ENCODE results near the gene ATXN7. TPM values are rescaled to one million over a fixed set of nuclear protein-coding genes. Genes with fewer than 3 reads are reported as not detected.

ATXN7 gene
- total and polyA plus RNA-seq, 10 of the 15 experiments (the other 5 are each of a cell fraction or from before 2014, with no cell fraction given), result 0.83 to 24.6 (median 8.5) TPM

DNA sequence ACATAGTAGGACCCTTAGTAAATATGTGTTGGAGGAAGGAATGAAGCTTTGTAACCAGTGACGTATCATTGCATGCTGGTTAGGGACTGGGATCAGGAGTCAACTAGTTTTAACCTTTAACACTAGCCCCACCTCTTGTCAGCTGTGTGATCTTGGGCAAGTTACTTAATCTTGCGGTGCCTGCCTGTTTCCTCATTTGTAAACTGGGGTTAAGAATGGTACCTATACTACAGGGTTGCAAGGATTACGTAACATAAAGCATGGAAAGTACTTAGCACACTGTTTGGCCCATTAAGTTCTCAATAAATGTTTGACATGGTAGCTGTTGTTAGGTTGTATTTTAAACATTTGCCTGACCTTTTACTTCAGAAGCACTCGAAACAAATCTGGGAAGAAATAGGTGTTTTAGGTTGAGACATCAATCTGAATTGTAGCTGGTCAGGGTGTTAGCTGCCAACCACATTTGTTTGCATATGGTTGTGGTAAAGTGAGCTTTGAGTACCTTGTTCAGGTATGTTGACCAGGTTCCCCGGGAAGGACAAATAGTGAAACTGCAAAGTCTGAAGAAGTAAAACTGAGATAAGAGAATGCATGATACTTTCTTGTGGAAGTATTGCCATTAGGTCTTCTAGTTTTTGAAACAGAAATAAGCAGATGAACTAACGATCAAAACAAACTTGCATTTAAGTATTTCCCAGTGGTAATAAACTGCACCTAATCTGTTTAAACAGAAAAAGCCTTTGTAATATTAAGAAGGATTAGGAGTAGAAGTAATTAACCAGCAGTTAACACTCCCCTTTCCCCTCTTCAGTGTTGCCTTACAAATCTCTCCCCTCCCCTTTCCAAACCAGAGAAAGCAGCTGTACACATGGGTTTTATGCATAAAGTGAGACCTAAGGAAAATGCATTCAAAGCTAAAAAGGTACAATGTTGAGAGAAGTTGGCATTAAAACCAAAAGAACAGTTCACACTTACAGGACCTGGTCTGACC is 74.3 kb downstream of the ATXN7 start (continued):
- TF ChIP-seq, protein P1, sequence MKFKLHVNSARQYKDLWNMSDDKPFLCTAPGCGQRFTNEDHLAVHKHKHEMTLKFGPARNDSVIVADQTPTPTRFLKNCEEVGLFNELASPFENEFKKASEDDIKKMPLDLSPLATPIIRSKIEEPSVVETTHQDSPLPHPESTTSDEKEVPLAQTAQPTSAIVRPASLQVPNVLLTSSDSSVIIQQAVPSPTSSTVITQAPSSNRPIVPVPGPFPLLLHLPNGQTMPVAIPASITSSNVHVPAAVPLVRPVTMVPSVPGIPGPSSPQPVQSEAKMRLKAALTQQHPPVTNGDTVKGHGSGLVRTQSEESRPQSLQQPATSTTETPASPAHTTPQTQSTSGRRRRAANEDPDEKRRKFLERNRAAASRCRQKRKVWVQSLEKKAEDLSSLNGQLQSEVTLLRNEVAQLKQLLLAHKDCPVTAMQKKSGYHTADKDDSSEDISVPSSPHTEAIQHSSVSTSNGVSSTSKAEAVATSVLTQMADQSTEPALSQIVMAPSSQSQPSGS (IDR thresholded peaks at IDR 0.05; ENCODE audit: low read length), result 0 out of 2 replicates have a peak, but pooled peaks have one; percentile 21
- TF ChIP-seq STAT3 (IDR thresholded peaks at IDR 0.05; ENCODE audit: low read depth, low read length), result no peak
- TF ChIP-seq ZNF207 (IDR thresholded peaks at IDR 0.05; ENCODE audit: borderline replicate concordance), result no peak
- TF ChIP-seq CREM (IDR thresholded peaks at IDR 0.05; ENCODE audit: low read depth), result 0 out of 2 replicates have a peak, but pooled peaks have one; percentile 10
- TF ChIP-seq, protein P2, sequence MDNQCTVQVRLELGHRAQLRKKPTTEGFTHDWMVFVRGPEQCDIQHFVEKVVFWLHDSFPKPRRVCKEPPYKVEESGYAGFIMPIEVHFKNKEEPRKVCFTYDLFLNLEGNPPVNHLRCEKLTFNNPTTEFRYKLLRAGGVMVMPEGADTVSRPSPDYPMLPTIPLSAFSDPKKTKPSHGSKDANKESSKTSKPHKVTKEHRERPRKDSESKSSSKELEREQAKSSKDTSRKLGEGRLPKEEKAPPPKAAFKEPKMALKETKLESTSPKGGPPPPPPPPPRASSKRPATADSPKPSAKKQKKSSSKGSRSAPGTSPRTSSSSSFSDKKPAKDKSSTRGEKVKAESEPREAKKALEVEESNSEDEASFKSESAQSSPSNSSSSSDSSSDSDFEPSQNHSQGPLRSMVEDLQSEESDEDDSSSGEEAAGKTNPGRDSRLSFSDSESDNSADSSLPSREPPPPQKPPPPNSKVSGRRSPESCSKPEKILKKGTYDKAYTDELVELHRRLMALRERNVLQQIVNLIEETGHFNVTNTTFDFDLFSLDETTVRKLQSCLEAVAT (IDR thresholded peaks at IDR 0.05), result 0 out of 2 replicates have a peak, but pooled peaks have one; percentile 38
- TF ChIP-seq JUNB (IDR thresholded peaks at IDR 0.05), result 0 out of 2 replicates have a peak, but pooled peaks have one; percentile 31
- peak; percentile 87; the same call in 2 of the 3 replicates for TF ChIP-seq POU2F2 (IDR thresholded peaks at IDR 0.05; ENCODE audit: borderline replicate concordance, low read depth, low read length)
- no peak for TF ChIP-seq RFX5 (IDR thresholded peaks at IDR 0.05; ENCODE audit: low read depth, low read length)
- TF ChIP-seq TCF12 (IDR thresholded peaks at IDR 0.05; ENCODE audit: low read depth, low read length), result no peak
- no peak for TF ChIP-seq KLF5 (IDR thresholded peaks at IDR 0.05; ENCODE audit: partially characterized antibody)
- TF ChIP-seq IKZF2 (IDR thresholded peaks at IDR 0.05), result peak in 1 of 2 experiments; percentile 44
- no peak for TF ChIP-seq MYB (IDR thresholded peaks at IDR 0.05; ENCODE audit: borderline replicate concordance, low read depth, low read length)

Measured in GM12878 (cell line).